ENCODE measurements around the gene EMC9.

Gene EMC9

GRCh38 chr14:24177041-24177825 is 35.8 kb upstream of the EMC9 start:
- no peak for DNase-seq

GRCh38 chr14:24176599-24176998 is 35.2 kb upstream of the EMC9 start:
- no peak for DNase-seq

GRCh38 chr14:24172871-24173281 is 31.5 kb upstream of the EMC9 start:
- no peak for DNase-seq

GRCh38 chr14:24172261-24172860 is 31.0 kb upstream of the EMC9 start:
- DNase-seq: no peak

GRCh38 chr14:24171422-24172260 is 30.2 kb upstream of the EMC9 start, which contains the start of gene REC8:
Gene REC8, plus strand, starts transcription at chr14:24172080. Its CDS starts 473 bp downstream, at chr14:24172553.
- peak; percentile 92 for DNase-seq

GRCh38 chr14:24167469-24168114 is 26.2 kb upstream of the EMC9 start:
- DNase-seq: no peak

- DNase-seq: no peak
These were observed 24.4 kb upstream of the EMC9 start for GRCh38 chr14:24165785-24166184.

- DNase-seq: no peak
These were observed 23.2 kb upstream of the EMC9 start for GRCh38 chr14:24164518-24164991.

- peak; percentile 37 for DNase-seq
These were observed 20.7 kb upstream of the EMC9 start for GRCh38 chr14:24162093-24162492.

GRCh38 chr14:24160850-24161804 is 19.7 kb upstream of the EMC9 start, which contains the start of gene IRF9:
Gene IRF9, plus strand, starts transcription at chr14:24161265. Its CDS starts 880 bp downstream, at chr14:24162145.
- peak; percentile 95 for DNase-seq

- DNase-seq: no peak
These were observed 19.1 kb upstream of the EMC9 start for GRCh38 chr14:24160499-24160849.

GRCh38 chr14:24159777-24160498 is 18.5 kb upstream of the EMC9 start:
- DNase-seq: no peak

GRCh38 chr14:24157331-24157730 is 15.9 kb upstream of the EMC9 start:
- DNase-seq: no peak

GRCh38 chr14:24156840-24157239 is 15.4 kb upstream of the EMC9 start:
- DNase-seq: no peak

GRCh38 chr14:24155100-24155499 is 13.7 kb upstream of the EMC9 start:
- no peak for DNase-seq

GRCh38 chr14:24151404-24152080 is 10.2 kb upstream of the EMC9 start:
- DNase-seq: no peak

- DNase-seq: no peak
These were observed 9.6 kb upstream of the EMC9 start for GRCh38 chr14:24150993-24151392.

- DNase-seq: no peak
These were observed 9.2 kb upstream of the EMC9 start for GRCh38 chr14:24150567-24150966.

- no peak for DNase-seq
These were observed 8.7 kb upstream of the EMC9 start for GRCh38 chr14:24150061-24150460.

GRCh38 chr14:24149302-24149969 is 8.0 kb upstream of the EMC9 start:
- DNase-seq: no peak
